K562 (cell line): ENCODE data around the gene ADGRL3. TPM values are rescaled to one million over a fixed set of nuclear protein-coding genes. Genes with fewer than 3 reads are reported as not detected.

Source experiments
- ATAC-seq: fragments of 200-7000 bp; cut with Tn5 transposase; 3 replicates; pipeline ENCODE4 v1.9.1; 2020; ENCODE audit warnings: moderate library complexity
- BruUV-seq: library from RNA; stranded (reverse); fragments of 400-500 nt; replicated peaks from 2 replicates; lab custom pipeline; 2021; lab: Mats Ljungman, UMichigan
- CTCF ChIA-PET: fragments of 300-600 bp; formaldehyde crosslinking; extraction: SDS; loops from one replicate; lab custom pipeline; 2021; ENCODE audit warnings: low intra/inter-chr PET ratio; lab: Yijun Ruan, JAX
- POLR2A ChIA-PET: fragments of 300-600, 350-650 bp; sonication (Branson Sonifier 250); formaldehyde crosslinking; extraction: SDS; loops from one replicate; lab custom pipeline; 2021; ENCODE audit warnings: antibody characterized with exemption, inconsistent platforms; lab: Yijun Ruan, JAX
- DNase-seq, 4 experiments: peaks; one replicate each; pipeline versions ENCODE4 v3.0.0 to v3.0.0-alpha.2; 2011 to 2018; ENCODE audit warnings: low spot score in 3 of 4, mixed read lengths in 3 of 4; ENCODE audit errors: extremely low read depth in 1 of 4
- FAIRE-seq: peaks from 2 replicates; lab custom pipeline; 2011; peaks lifted over from hg19 to GRCh38; lab: Jason Lieb, UNC
- H2AFZ ChIP-seq: 2 replicates; pipeline ENCODE4 v1.6.0; 2011; ENCODE audit warnings: low read depth, low read length, control low read depth, inconsistent platforms
- H3K27ac ChIP-seq: fragments of 200-600 bp; 3 replicates; pipeline ENCODE4 v1.8.0; 2011; ENCODE audit warnings: low read depth, mild to moderate bottlenecking, control low read depth, inconsistent platforms, low read length, moderate library complexity, mixed read lengths; ENCODE audit errors: extremely low read depth
- H3K27me3 ChIP-seq, 2 experiments: fragments of 300-600 bp in 1 of 2; 2 replicates in 1 of 2; 3 replicates in 1 of 2; pipeline versions ENCODE4 v1.6.0 to v1.8.0; 2011; ENCODE audit warnings: inconsistent platforms in 2 of 2, low read length in 2 of 2, mild to moderate bottlenecking in 1 of 2, mixed read lengths in 1 of 2, moderate library complexity in 1 of 2; ENCODE audit not compliant: control insufficient read depth in 2 of 2, insufficient read depth in 2 of 2
- H3K36me3 ChIP-seq: fragments of 300-600 bp; 3 replicates; pipeline ENCODE4 v1.8.0; 2011; ENCODE audit warnings: mild to moderate bottlenecking, low read length, inconsistent platforms; ENCODE audit not compliant: control insufficient read depth, insufficient read depth
- H3K4me1 ChIP-seq, 2 experiments: fragments of 200-600 bp in 1 of 2; replicated peaks in 1 of 2; 2 replicates in 1 of 2; 3 replicates in 1 of 2; pipeline versions ENCODE4 v1.5.1 to v1.8.0; 2011; ENCODE audit warnings: inconsistent platforms in 2 of 2, low read length in 2 of 2, mild to moderate bottlenecking in 1 of 2, mixed read lengths in 1 of 2, moderate library complexity in 1 of 2; ENCODE audit not compliant: control insufficient read depth in 2 of 2, insufficient read depth in 2 of 2
- H3K4me2 ChIP-seq: 2 replicates; pipeline ENCODE4 v1.6.1; 2011; ENCODE audit warnings: low read length, control low read depth, inconsistent platforms, mixed read lengths; ENCODE audit not compliant: insufficient read depth
- H3K4me3 ChIP-seq: fragments of 200-600 bp; sonication (generic), shearing (Covaris generic); 2 replicates; pipeline ENCODE4 v1.5.1; 2016; ENCODE audit warnings: control low read depth, inconsistent platforms
- H3K79me2 ChIP-seq: fragments of 200-600 bp; 3 replicates; pipeline ENCODE4 v1.8.0; 2011; ENCODE audit warnings: low read length, inconsistent platforms; ENCODE audit not compliant: control insufficient read depth, insufficient read depth
- H3K9ac ChIP-seq, 2 experiments: 2 replicates each; pipeline versions ENCODE4 v1.6.0 to v1.6.1; 2011; ENCODE audit warnings: low read depth in 2 of 2, low read length in 2 of 2, control low read depth in 1 of 2, inconsistent platforms in 1 of 2, mild to moderate bottlenecking in 1 of 2, mixed read lengths in 1 of 2; ENCODE audit not compliant: insufficient read depth in 1 of 2
- H3K9me1 ChIP-seq: one replicate; pipeline ENCODE4 v1.6.0; 2011; ENCODE audit warnings: inconsistent platforms, mild to moderate bottlenecking, low read length, moderate library complexity; ENCODE audit not compliant: control insufficient read depth, insufficient read depth
- H3K9me3 ChIP-seq: replicated peaks from 2 replicates; pipeline ENCODE4 v1.5.1; 2011; ENCODE audit warnings: low read depth, low read length, inconsistent platforms; ENCODE audit not compliant: control insufficient read depth, insufficient read depth
- H4K20me1 ChIP-seq: replicated peaks from 2 replicates; pipeline ENCODE4 v1.6.1; 2011; ENCODE audit warnings: low read length, inconsistent platforms, mixed read lengths; ENCODE audit not compliant: control insufficient read depth, insufficient read depth
- BCL6 ChIP-seq: fragments of 250-450 bp; sonication (Bioruptor Pico); IDR thresholded peaks from 2 replicates; pipeline ENCODE4 v1.4.0; 2020
- CBFA2T3 ChIP-seq: fragments of 450-650 bp; IDR thresholded peaks from 2 replicates; pipeline ENCODE4 v1.6.1; 2017
- CTBP1 ChIP-seq: fragments of 450-650 bp; IDR thresholded peaks from 2 replicates; pipeline ENCODE4 v1.6.1; 2016; ENCODE audit warnings: borderline replicate concordance
- FOXA1 ChIP-seq: fragments of 450-650 bp; IDR thresholded peaks from 2 replicates; pipeline ENCODE4 v1.6.1; 2016; ENCODE audit warnings: mild to moderate bottlenecking, borderline replicate concordance
- FOXP1 ChIP-seq: sonication (generic); formaldehyde crosslinking; IDR thresholded peaks from 2 replicates; pipeline ENCODE4 v1.8.0; 2022; ENCODE audit warnings: mild to moderate bottlenecking, missing genetic modification reagents
- HDAC6 ChIP-seq: IDR thresholded peaks from 2 replicates; pipeline ENCODE4 v1.6.1; 2012; ENCODE audit warnings: low read depth, mild to moderate bottlenecking, control low read depth, inconsistent platforms, low read length, moderate library complexity
- JUN ChIP-seq, 2 experiments: sonication (generic) in 1 of 2; formaldehyde crosslinking in 1 of 2; IDR thresholded peaks; 2 replicates each; pipeline versions ENCODE4 v1.6.1 to v1.8.0; 2012 to 2022; ENCODE audit warnings: borderline replicate concordance in 2 of 2, mild to moderate bottlenecking in 2 of 2, improper control_type of control experiment in 1 of 2, low read depth in 1 of 2, low read length in 1 of 2, missing genetic modification reagents in 1 of 2
- LARP7 ChIP-seq: fragments of 450-650 bp; IDR thresholded peaks from 2 replicates; pipeline ENCODE4 v1.6.1; 2016
- NR4A1 ChIP-seq, 2 experiments: fragments of 250-450 bp in 1 of 2; fragments of 450-650 bp in 1 of 2; sonication (Bioruptor Pico) in 1 of 2; IDR thresholded peaks; 2 replicates each; pipeline versions ENCODE4 v1.4.0 to v1.6.1; 2016 to 2020; ENCODE audit warnings: mild to moderate bottlenecking in 2 of 2, missing compliant biosample characterization in 1 of 2, missing genetic modification characterization in 1 of 2, moderate library complexity in 1 of 2
- SFPQ ChIP-seq: fragments of 200-400 bp; formaldehyde crosslinking; IDR thresholded peaks from 2 replicates; pipeline ENCODE4 v1.6.1; 2017; ENCODE audit warnings: mild to moderate bottlenecking, low read depth, low read length, moderate library complexity
- SMARCA4 ChIP-seq: fragments of 450-650 bp; IDR thresholded peaks from 2 replicates; pipeline ENCODE4 v1.6.1; 2016
- SMC3 ChIP-seq: conservative IDR thresholded peaks from 2 replicates; pipeline ENCODE4 v1.6.1; 2011; ENCODE audit warnings: low read depth, low read length, improper control_type of control experiment; ENCODE audit not compliant: insufficient read depth
- TCF7 ChIP-seq: sonication (generic); IDR thresholded peaks from 2 replicates; pipeline ENCODE4 v1.6.1; 2016; ENCODE audit warnings: antibody characterized with exemption, borderline replicate concordance
- ZBTB5 ChIP-seq: fragments of 450-650 bp; IDR thresholded peaks from 2 replicates; pipeline ENCODE4 v1.6.1; 2017; ENCODE audit warnings: antibody characterized with exemption
- ZKSCAN3 ChIP-seq: fragments of 250-450 bp; sonication (Bioruptor Pico); IDR thresholded peaks from 2 replicates; pipeline ENCODE4 v1.4.0; 2020
- ZNF280A ChIP-seq: fragments of 450-650 bp; IDR thresholded peaks from 2 replicates; pipeline ENCODE4 v1.6.1; 2018; ENCODE audit warnings: mild to moderate bottlenecking, low read depth; ENCODE audit not compliant: partially characterized antibody
- ZNF778 ChIP-seq: fragments of 450-650 bp; formaldehyde crosslinking; IDR thresholded peaks from 2 replicates; pipeline ENCODE4 v1.4.0; 2020; ENCODE audit warnings: mild to moderate bottlenecking, moderate library complexity
- WGBS: fragments of 100-300 bp; shearing (Covaris generic); methylation state at CpG from one replicate; pipeline ENCODE4 v1.1.6; 2016; ENCODE audit warnings: low coverage, mixed read lengths; ENCODE audit not compliant: insufficient coverage; ENCODE audit errors: missing lambda C conversion rate; 5-methylcytosine and 5-hydroxymethylcytosine counted together
- in situ Hi-C: fragments of 300-500 bp; cut with MboI; formaldehyde crosslinking; loops from 4 replicates; pipeline ENCODE4 v1.15.0; 2018; ENCODE audit warnings: inconsistent platforms, mixed read lengths
- intact Hi-C: fragments of 100-400 bp; cut with micrococcal nuclease; formaldehyde crosslinking; loops from 2 replicates; pipeline ENCODE4 v1.14.2; 2022
- polyA plus RNA-seq, 8 experiments: library from polyadenylated mRNA; depleted of rRNA in 4 of 8; stranded (reverse) in 5 of 8; unstranded in 3 of 8; fragments of >200 nt; fragmentation: Nextera tagmentation in 2 of 8; fragmentation: Illumina TruSeq in 1 of 8; extraction: Ambion mirVana in 2 of 8; extraction: Trizol in 1 of 8; gene quantifications; 2 replicates each; pipeline versions ENCODE4 v1.2.1 to v1.2.3, GENCODE V29; 2011 to 2014; ENCODE audit warnings: inconsistent platforms in 1 of 8, missing spikeins in 1 of 8
- total RNA-seq, 7 experiments: library from RNA; depleted of rRNA in 6 of 7; stranded (reverse); fragments of >200 nt in 6 of 7; fragmentation: Illumina TruSeq in 2 of 7; extraction: Trizol in 2 of 7; gene quantifications; 2 replicates each; pipeline versions ENCODE4 v1.2.1 to v1.2.3, GENCODE V29; 2011 to 2021; ENCODE audit warnings: low replicate concordance in 1 of 7
- TF ChIP-seq, protein P1 (sequence below): fragments of 250-450 bp; sonication (Bioruptor Pico); IDR thresholded peaks from 2 replicates; pipeline ENCODE4 v1.5.0; 2021

ADGRL3 gene
- total and polyA plus RNA-seq, 9 of the 15 experiments (the other 6 are each of a cell fraction or from before 2014, with no cell fraction given): 0.03 to 0.14 (median 0.04) TPM; not detected in 2

DNA sequence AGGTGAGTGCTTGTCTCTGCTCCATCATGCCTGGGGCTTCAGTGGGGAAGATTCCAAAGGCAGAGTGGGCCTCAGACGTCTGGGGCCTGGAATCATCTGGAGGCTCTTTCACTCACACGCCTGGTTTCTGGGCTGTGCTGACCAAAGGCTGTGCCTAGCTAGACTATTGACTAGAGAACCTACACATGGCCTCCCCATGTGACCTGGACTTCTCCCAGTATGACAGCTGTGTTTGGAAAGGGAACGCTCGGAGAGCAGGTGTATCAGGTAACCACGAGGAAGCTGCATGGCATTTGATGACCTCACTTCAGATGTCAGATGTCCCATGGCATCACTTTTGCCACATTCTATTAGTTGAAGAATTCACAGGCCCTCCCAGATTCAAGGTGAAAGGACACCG lies 51.0 kb downstream of the ADGRL3 start:
- intact Hi-C loops: no loop called here
- FAIRE-seq (no peak), DNase-seq (no peak), ATAC-seq (no peak)
- H4K20me1 ChIP-seq: no peaks in the 10 kb centered on the region
- no peaks in the 10 kb centered on the region for H3K9me3 ChIP-seq
- H3K27ac ChIP-seq: no peak overlapping the region
- H3K4me1 ChIP-seq: no peaks in the 10 kb centered on the region
- H3K36me3 ChIP-seq: no peaks in the 10 kb centered on the region
- H3K4me2 ChIP-seq: no peak overlapping the region
- POLR2A ChIA-PET: no interaction called here
- in situ Hi-C loops: no loop called here
- CTCF ChIA-PET: interaction anchor here (0.6 kb wide), 1 partner anchor 28 kb away, joined by 3 read pairs; no protein-coding TSS in a partner anchor
- H3K9ac ChIP-seq: no peak overlapping the region
- no peaks in the 10 kb centered on the region for H3K79me2 ChIP-seq
- 0% methylated on average over 6 of the region's 6 CpGs for WGBS
- no peaks in the 10 kb centered on the region for H3K27me3 ChIP-seq
- no peak overlapping the region for H3K4me3 ChIP-seq
- no peaks in the 10 kb centered on the region for H3K9me1 ChIP-seq
- H2AFZ ChIP-seq: no peak overlapping the region
- BruUV-seq: no TSS peak
- TF ChIP-seq ZKSCAN3 (CRISPR knock-in tag) (no peak), FOXP1 (CRISPR knock-in tag) (no peak), SMC3 (no peak), JUN (IDR thresholded peaks at IDR 0.05; ENCODE audit: borderline replicate concordance, low read depth, low read length) (no peak), JUN (CRISPR knock-in tag; IDR thresholded peaks at IDR 0.05; ENCODE audit: borderline replicate concordance) (no peak), TCF7 (no peak), ZNF280A (no peak), SMARCA4 (no peak), LARP7 (no peak), FOXA1 (no peak), NR4A1 (CRISPR knock-in tag; IDR thresholded peaks at IDR 0.05) (no peak), NR4A1 (tag; IDR thresholded peaks at IDR 0.05) (no peak), CTBP1 (no peak), SFPQ (no peak), ZNF778 (CRISPR knock-in tag) (no peak), ZBTB5 (no peak), BCL6 (CRISPR knock-in tag) (no peak), HDAC6 (no peak), CBFA2T3 (no peak)
- TF ChIP-seq, protein P1, sequence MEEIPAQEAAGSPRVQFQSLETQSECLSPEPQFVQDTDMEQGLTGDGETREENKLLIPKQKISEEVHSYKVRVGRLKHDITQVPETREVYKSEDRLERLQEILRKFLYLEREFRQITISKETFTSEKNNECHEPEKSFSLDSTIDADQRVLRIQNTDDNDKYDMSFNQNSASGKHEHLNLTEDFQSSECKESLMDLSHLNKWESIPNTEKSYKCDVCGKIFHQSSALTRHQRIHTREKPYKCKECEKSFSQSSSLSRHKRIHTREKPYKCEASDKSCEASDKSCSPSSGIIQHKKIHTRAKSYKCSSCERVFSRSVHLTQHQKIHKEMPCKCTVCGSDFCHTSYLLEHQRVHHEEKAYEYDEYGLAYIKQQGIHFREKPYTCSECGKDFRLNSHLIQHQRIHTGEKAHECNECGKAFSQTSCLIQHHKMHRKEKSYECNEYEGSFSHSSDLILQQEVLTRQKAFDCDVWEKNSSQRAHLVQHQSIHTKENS (CRISPR knock-in tag): no peak
